ENCODE results near the gene HMG20B.

The HMG20B gene

GRCh38 chr19:3537438-3538240 lies 35.1 kb upstream of the HMG20B start:
- no peak for TF ChIP-seq CREB1 (IDR thresholded peaks at IDR 0.05; ENCODE audit: low read depth)
- TF ChIP-seq TCF12 (IDR thresholded peaks at IDR 0.05; ENCODE audit: low read depth), result no peak
- TF ChIP-seq NFIC (IDR thresholded peaks at IDR 0.05), result no peak
- TF ChIP-seq TAF1 (IDR thresholded peaks at IDR 0.05; ENCODE audit: low read depth), result no peak
- no peak for TF ChIP-seq TEAD4 (IDR thresholded peaks at IDR 0.05)
- no peak for TF ChIP-seq REST (IDR thresholded peaks at IDR 0.05; ENCODE audit: low read depth)
- no peak for TF ChIP-seq YY1 (IDR thresholded peaks at IDR 0.05; ENCODE audit: low read depth)
- TF ChIP-seq CEBPB (IDR thresholded peaks at IDR 0.05), result no peak
- no peak for TF ChIP-seq RAD21 (IDR thresholded peaks at IDR 0.05; ENCODE audit: low read depth)
- TF ChIP-seq FOXM1 (IDR thresholded peaks at IDR 0.05; ENCODE audit: borderline replicate concordance, low read depth), result no peak
- TF ChIP-seq, protein P1, sequence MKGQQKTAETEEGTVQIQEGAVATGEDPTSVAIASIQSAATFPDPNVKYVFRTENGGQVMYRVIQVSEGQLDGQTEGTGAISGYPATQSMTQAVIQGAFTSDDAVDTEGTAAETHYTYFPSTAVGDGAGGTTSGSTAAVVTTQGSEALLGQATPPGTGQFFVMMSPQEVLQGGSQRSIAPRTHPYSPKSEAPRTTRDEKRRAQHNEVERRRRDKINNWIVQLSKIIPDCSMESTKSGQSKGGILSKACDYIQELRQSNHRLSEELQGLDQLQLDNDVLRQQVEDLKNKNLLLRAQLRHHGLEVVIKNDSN (IDR thresholded peaks at IDR 0.05), result no peak
- no peak for TF ChIP-seq ZBTB7A (IDR thresholded peaks at IDR 0.05; ENCODE audit: low read depth)
- no peak for TF ChIP-seq EP300 (IDR thresholded peaks at IDR 0.05; ENCODE audit: borderline replicate concordance)
- no peak for TF ChIP-seq EGR1 (IDR thresholded peaks at IDR 0.05)
- TF ChIP-seq, protein P2, sequence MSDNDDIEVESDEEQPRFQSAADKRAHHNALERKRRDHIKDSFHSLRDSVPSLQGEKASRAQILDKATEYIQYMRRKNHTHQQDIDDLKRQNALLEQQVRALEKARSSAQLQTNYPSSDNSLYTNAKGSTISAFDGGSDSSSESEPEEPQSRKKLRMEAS (IDR thresholded peaks at IDR 0.05), result no peak

GRCh38 chr19:3538258-3538929 lies 34.4 kb upstream of the HMG20B start:
- TF ChIP-seq EP300 (IDR thresholded peaks at IDR 0.05; ENCODE audit: borderline replicate concordance) (no peak), EGR1 (IDR thresholded peaks at IDR 0.05) (no peak), TCF12 (IDR thresholded peaks at IDR 0.05; ENCODE audit: low read depth) (no peak), TEAD4 (IDR thresholded peaks at IDR 0.05) (no peak), ZBTB7A (IDR thresholded peaks at IDR 0.05; ENCODE audit: low read depth) (no peak), CREB1 (IDR thresholded peaks at IDR 0.05; ENCODE audit: low read depth) (no peak), NFIC (IDR thresholded peaks at IDR 0.05) (no peak), RAD21 (IDR thresholded peaks at IDR 0.05; ENCODE audit: low read depth) (no peak), FOXM1 (IDR thresholded peaks at IDR 0.05; ENCODE audit: borderline replicate concordance, low read depth) (no peak), REST (IDR thresholded peaks at IDR 0.05; ENCODE audit: low read depth) (no peak), YY1 (IDR thresholded peaks at IDR 0.05; ENCODE audit: low read depth) (no peak), CEBPB (IDR thresholded peaks at IDR 0.05) (no peak)
- TF ChIP-seq, protein P1 (IDR thresholded peaks at IDR 0.05), result no peak
- TF ChIP-seq, protein P2 (IDR thresholded peaks at IDR 0.05), result no peak

DNA sequence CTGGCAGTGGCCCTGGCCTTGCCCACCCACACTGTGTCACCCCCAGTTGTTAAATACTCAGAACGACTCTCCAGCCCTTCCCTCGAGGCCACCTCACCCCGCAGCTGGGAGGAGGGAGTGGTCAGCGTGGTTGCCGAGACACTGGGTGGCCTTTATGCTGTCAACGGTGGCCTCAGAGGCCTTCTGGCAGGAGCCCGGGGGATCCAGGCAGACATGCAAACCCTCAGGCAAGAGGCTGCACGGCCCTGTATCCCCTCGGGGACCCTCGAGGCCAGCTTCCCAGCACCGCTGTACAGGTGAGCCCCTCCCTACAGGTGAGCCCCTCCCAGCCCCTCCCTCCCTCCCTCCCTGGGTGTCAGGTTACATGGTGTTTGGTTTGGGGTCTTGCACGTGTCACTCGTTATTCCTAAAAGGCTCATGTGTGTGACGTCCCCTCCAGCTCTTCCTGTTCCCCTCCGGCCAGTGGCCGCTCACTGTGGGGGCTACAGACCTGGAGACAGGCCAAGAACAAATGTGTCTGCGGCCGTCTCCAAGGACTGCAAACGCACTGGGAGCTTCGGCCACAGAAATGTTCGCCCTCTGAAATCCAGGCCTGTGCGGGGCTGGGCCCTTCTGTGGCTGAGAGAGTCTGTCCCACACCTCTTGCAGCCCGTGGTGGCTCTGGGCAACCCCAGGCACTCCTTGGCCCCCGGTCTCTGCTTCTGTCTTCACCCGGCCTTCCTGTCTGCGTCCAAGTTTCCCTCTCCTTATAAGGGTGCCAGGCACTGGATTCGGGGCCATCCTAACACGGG lies 33.6 kb upstream of the HMG20B start, which contains the start of gene TEKTIP1:
TEKTIP1 (plus strand) TSS at position 210 of the 791 bp plus-strand sequence; CDS start at position 214, 4 bp downstream.
- 0 out of 2 replicates have a peak, but pooled peaks have one; percentile 70 for TF ChIP-seq ZBTB7A (IDR thresholded peaks at IDR 0.05; ENCODE audit: low read depth)
- no peak for TF ChIP-seq RAD21 (IDR thresholded peaks at IDR 0.05; ENCODE audit: low read depth)

- TF ChIP-seq CREB1 (IDR thresholded peaks at IDR 0.05; ENCODE audit: low read depth) (no peak), TCF12 (IDR thresholded peaks at IDR 0.05; ENCODE audit: low read depth) (no peak), TEAD4 (IDR thresholded peaks at IDR 0.05) (no peak), ZBTB7A (IDR thresholded peaks at IDR 0.05; ENCODE audit: low read depth) (no peak), REST (IDR thresholded peaks at IDR 0.05; ENCODE audit: low read depth) (no peak), EGR1 (IDR thresholded peaks at IDR 0.05) (no peak), RAD21 (IDR thresholded peaks at IDR 0.05; ENCODE audit: low read depth) (no peak), FOXM1 (IDR thresholded peaks at IDR 0.05; ENCODE audit: borderline replicate concordance, low read depth) (no peak), EP300 (IDR thresholded peaks at IDR 0.05; ENCODE audit: borderline replicate concordance) (no peak), CEBPB (IDR thresholded peaks at IDR 0.05) (no peak), YY1 (IDR thresholded peaks at IDR 0.05; ENCODE audit: low read depth) (no peak), TAF1 (IDR thresholded peaks at IDR 0.05; ENCODE audit: low read depth) (no peak), NFIC (IDR thresholded peaks at IDR 0.05) (no peak)
- TF ChIP-seq, protein P2 (IDR thresholded peaks at IDR 0.05), result no peak
- TF ChIP-seq, protein P1 (IDR thresholded peaks at IDR 0.05), result no peak
Observed at GRCh38 chr19:3539756-3540118, 33.0 kb upstream of the HMG20B start.
